Measurements from ENCODE around the gene IDNK.

The IDNK gene

DNA sequence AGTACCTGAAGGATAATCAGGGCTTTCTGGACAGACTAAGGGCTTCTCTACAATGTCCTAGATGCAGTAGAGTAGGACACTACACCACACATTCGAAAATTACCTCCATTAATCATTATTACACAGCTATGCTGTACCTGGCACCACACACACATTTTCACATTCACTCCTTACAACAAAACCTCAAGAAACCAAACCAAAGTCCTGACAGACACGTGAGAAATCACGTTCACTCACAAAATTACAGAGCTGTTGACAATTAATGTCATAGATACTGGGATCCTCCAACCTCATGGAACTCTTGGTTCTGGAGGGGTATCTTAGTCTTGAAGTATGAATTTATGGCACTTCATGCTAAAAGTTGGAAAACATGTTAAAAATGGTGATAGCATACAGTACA is 68.5 kb downstream of the IDNK start:
- DNase-seq (ENCODE audit: low spot score): no peak
